SK-N-SH (cell line): ENCODE data around the gene BMP2. TPM values are rescaled to one million over a fixed set of nuclear protein-coding genes. Genes with fewer than 3 reads are reported as not detected.

Experiments used
- CTCF ChIA-PET: fragments of 300-600, 350-600 bp; formaldehyde crosslinking; extraction: SDS; loops from one replicate; lab custom pipeline; 2021; lab: Yijun Ruan, JAX
- POLR2A ChIA-PET: fragments of 350-600 bp; sonication (Branson Sonifier 250); formaldehyde crosslinking; extraction: SDS; loops from one replicate; lab custom pipeline; 2020; ENCODE audit warnings: antibody characterized with exemption, inconsistent platforms; lab: Yijun Ruan, JAX
- DNase-seq: peaks from one replicate; pipeline ENCODE4 v3.0.0; 2012
- H2AFZ ChIP-seq: fragments of 200-600 bp; sonication (generic); 2 replicates; pipeline ENCODE4 v1.8.1; 2016; ENCODE audit warnings: antibody characterized with exemption, mild to moderate bottlenecking, low read depth
- H3F3A ChIP-seq: fragments of 200-600 bp; sonication (generic); replicated peaks from 2 replicates; pipeline ENCODE3; 2016; ENCODE audit warnings: antibody characterized with exemption, mild to moderate bottlenecking; ENCODE audit not compliant: insufficient read depth
- H3K27ac ChIP-seq, 2 experiments: fragments of 200-500 bp in 1 of 2; fragments of 200-600 bp in 1 of 2; sonication (Bioruptor generic) in 1 of 2; sonication (generic), shearing (Covaris generic) in 1 of 2; 2 replicates each; pipeline versions ENCODE4 v1.5.1 to v1.6.1; 2014 to 2016; ENCODE audit warnings: low read depth in 2 of 2, inconsistent platforms in 1 of 2, low read length in 1 of 2, mild to moderate bottlenecking in 1 of 2, mixed read lengths in 1 of 2
- H3K27me3 ChIP-seq: fragments of 200-600 bp; sonication (generic), shearing (Covaris generic); 2 replicates; pipeline ENCODE4 v1.6.1; 2016; ENCODE audit warnings: mixed run types; ENCODE audit not compliant: insufficient read depth
- H3K36me3 ChIP-seq, 2 experiments: fragments of 200-500 bp in 1 of 2; fragments of 200-600 bp in 1 of 2; sonication (Bioruptor generic) in 1 of 2; sonication (generic) in 1 of 2; replicated peaks in 1 of 2; 2 replicates each; pipeline versions ENCODE3 to v1.5.1; 2014 to 2016; ENCODE audit warnings: low read length in 1 of 2, mild to moderate bottlenecking in 1 of 2; ENCODE audit not compliant: insufficient read depth in 2 of 2, control insufficient read depth in 1 of 2
- H3K4me1 ChIP-seq, 2 experiments: fragments of 200-500 bp in 1 of 2; fragments of 200-600 bp in 1 of 2; sonication (Bioruptor generic) in 1 of 2; sonication (generic), shearing (Covaris generic) in 1 of 2; 2 replicates each; pipeline versions ENCODE4 v1.5.1 to v1.6.1; 2014 to 2016; ENCODE audit warnings: low read depth in 1 of 2, low read length in 1 of 2, mixed run types in 1 of 2; ENCODE audit not compliant: insufficient read depth in 2 of 2, control insufficient read depth in 1 of 2
- H3K4me2 ChIP-seq: fragments of 200-600 bp; sonication (generic), shearing (Covaris generic); 2 replicates; pipeline ENCODE4 v1.6.1; 2017; ENCODE audit warnings: mixed run types
- H3K4me3 ChIP-seq, 2 experiments: fragments of 200-500 bp in 1 of 2; fragments of 200-600 bp in 1 of 2; sonication (Bioruptor generic) in 1 of 2; sonication (generic), shearing (Covaris generic) in 1 of 2; 2 replicates each; pipeline versions ENCODE4 v1.5.1 to v1.8.1; 2014 to 2016; ENCODE audit warnings: low read depth in 2 of 2, inconsistent platforms in 1 of 2, low read length in 1 of 2, mild to moderate bottlenecking in 1 of 2, mixed read lengths in 1 of 2, moderate library complexity in 1 of 2
- H3K79me2 ChIP-seq: fragments of 200-600 bp; sonication (generic); 2 replicates; pipeline ENCODE4 v1.8.1; 2017; ENCODE audit warnings: mild to moderate bottlenecking; ENCODE audit not compliant: insufficient read depth
- H3K9ac ChIP-seq: fragments of 200-600 bp; sonication (generic); 2 replicates; pipeline ENCODE4 v1.6.1; 2017; ENCODE audit warnings: mixed run types
- H3K9me2 ChIP-seq: fragments of 200-600 bp; sonication (generic); 2 replicates; pipeline ENCODE4 v1.6.1; 2017; ENCODE audit warnings: mixed run types
- H3K9me3 ChIP-seq: fragments of 200-600 bp; sonication (generic); 2 replicates; pipeline ENCODE4 v1.6.1; 2017; ENCODE audit warnings: mixed run types, mild to moderate bottlenecking, moderate library complexity
- H4K20me1 ChIP-seq: fragments of 200-600 bp; sonication (generic); 2 replicates; pipeline ENCODE4 v1.6.1; 2017; ENCODE audit warnings: mild to moderate bottlenecking, mixed run types; ENCODE audit not compliant: insufficient read depth
- CHD2 ChIP-seq: fragments of 150-350 bp; IDR thresholded peaks from 2 replicates; pipeline ENCODE4 v1.6.1; 2018; ENCODE audit warnings: low read length; ENCODE audit not compliant: partially characterized antibody
- FOXJ3 ChIP-seq: sonication (generic); formaldehyde crosslinking; IDR thresholded peaks from 2 replicates; pipeline ENCODE4 v1.5.1; 2020; ENCODE audit warnings: mild to moderate bottlenecking, missing genetic modification reagents
- FOXM1 ChIP-seq: IDR thresholded peaks from 2 replicates; pipeline ENCODE4 v1.4.0; 2012; ENCODE audit warnings: low read depth, mild to moderate bottlenecking
- MAX ChIP-seq: IDR thresholded peaks from 2 replicates; pipeline ENCODE4 v1.4.0; 2012; ENCODE audit warnings: low read depth
- MXI1 ChIP-seq: IDR thresholded peaks from 2 replicates; pipeline ENCODE4 v1.6.1; 2012; ENCODE audit warnings: mild to moderate bottlenecking, low read depth, low read length, improper control_type of control experiment
- NRF1 ChIP-seq: IDR thresholded peaks from 2 replicates; pipeline ENCODE4 v1.6.1; 2012; ENCODE audit warnings: low read depth, mild to moderate bottlenecking, low read length
- RAD21 ChIP-seq: IDR thresholded peaks from 2 replicates; pipeline ENCODE4 v1.6.1; 2012; ENCODE audit warnings: mild to moderate bottlenecking, low read length
- RXRA ChIP-seq: IDR thresholded peaks from 2 replicates; pipeline ENCODE4 v1.4.0; 2012; ENCODE audit warnings: low read depth, mild to moderate bottlenecking, borderline replicate concordance
- WGBS: methylation state at CpG from one replicate; pipeline ENCODE4 v1.1.6; 2017; ENCODE audit warnings: low lambda C conversion rate; 5-methylcytosine and 5-hydroxymethylcytosine counted together
- polyA plus RNA-seq, 3 experiments: library from polyadenylated mRNA; depleted of rRNA; stranded (reverse); fragments of >200 nt; gene quantifications; 2 replicates each; pipeline ENCODE4 v1.2.3, GENCODE V29; 2012
- TF ChIP-seq, protein P1 (sequence below): fragments of 150-350 bp; IDR thresholded peaks from 2 replicates; pipeline ENCODE4 v1.6.1; 2016; ENCODE audit warnings: mild to moderate bottlenecking, low read depth, low read length
- TF ChIP-seq, protein P2 (sequence below): IDR thresholded peaks from 2 replicates; pipeline ENCODE4 v1.4.0; 2012; ENCODE audit warnings: low read depth, borderline replicate concordance
- TF ChIP-seq, protein P3 (sequence below): IDR thresholded peaks from 2 replicates; pipeline ENCODE4; 2012

Gene BMP2
- polyA plus RNA-seq, 1 of the 3 experiments (the other 2 are of a cell fraction) = 0.25 TPM

GRCh38 chr20:6766433-6766832, 1.1 kb upstream of the BMP2 start (continued):
- TF ChIP-seq FOXM1 = no peak
- no peak for TF ChIP-seq MAX
- TF ChIP-seq FOXJ3 = no peak
- no peak for TF ChIP-seq RXRA
- TF ChIP-seq, protein P1, sequence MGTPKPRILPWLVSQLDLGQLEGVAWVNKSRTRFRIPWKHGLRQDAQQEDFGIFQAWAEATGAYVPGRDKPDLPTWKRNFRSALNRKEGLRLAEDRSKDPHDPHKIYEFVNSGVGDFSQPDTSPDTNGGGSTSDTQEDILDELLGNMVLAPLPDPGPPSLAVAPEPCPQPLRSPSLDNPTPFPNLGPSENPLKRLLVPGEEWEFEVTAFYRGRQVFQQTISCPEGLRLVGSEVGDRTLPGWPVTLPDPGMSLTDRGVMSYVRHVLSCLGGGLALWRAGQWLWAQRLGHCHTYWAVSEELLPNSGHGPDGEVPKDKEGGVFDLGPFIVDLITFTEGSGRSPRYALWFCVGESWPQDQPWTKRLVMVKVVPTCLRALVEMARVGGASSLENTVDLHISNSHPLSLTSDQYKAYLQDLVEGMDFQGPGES = no peak
- TF ChIP-seq NRF1 = no peak
- no peak for TF ChIP-seq RAD21
- TF ChIP-seq MXI1 = no peak
- TF ChIP-seq, protein P2, sequence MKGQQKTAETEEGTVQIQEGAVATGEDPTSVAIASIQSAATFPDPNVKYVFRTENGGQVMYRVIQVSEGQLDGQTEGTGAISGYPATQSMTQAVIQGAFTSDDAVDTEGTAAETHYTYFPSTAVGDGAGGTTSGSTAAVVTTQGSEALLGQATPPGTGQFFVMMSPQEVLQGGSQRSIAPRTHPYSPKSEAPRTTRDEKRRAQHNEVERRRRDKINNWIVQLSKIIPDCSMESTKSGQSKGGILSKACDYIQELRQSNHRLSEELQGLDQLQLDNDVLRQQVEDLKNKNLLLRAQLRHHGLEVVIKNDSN = no peak

DNA sequence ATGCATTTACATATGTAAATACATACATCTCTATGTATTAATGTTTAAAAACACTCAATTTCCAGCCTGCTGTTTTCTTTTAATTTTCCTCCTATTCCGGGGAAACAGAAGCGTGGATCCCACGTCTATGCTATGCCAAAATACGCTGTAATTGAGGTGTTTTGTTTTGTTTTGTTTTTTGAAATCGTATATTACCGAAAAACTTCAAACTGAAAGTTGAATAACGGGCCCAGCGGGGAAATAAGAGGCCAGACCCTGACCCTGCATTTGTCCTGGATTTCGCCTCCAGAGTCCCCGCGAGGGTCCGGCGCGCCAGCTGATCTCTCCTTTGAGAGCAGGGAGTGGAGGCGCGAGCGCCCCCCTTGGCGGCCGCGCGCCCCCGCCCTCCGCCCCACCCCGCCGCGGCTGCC, 355 bp upstream of the BMP2 start:
- Histone ChIP-seq H3K4me3 (peak overlapping the region; percentile 52 to 60), H2AFZ (no peak overlapping the region; the same call in 1 of the 2 replicates), H3K27ac (no peak overlapping the region), H3K27me3 (peaks cover 16% of the 10 kb centered on the region; the same call in 1 of the 2 replicates), H3K79me2 (no peaks in the 10 kb centered on the region), H3K9me2 (no peaks in the 10 kb centered on the region), H3K4me2 (peak overlapping the region; percentile 65), H3K9me3 (no peaks in the 10 kb centered on the region), H3F3A (peaks cover 10% of the 10 kb centered on the region), H3K9ac (no peak overlapping the region), H3K36me3 (no peaks in the 10 kb centered on the region), H3K4me1 (no peaks in the 10 kb centered on the region; a peak in 1 of 4 replicates), H4K20me1 (no peaks in the 10 kb centered on the region)
- TF ChIP-seq CHD2 = no peak
- TF ChIP-seq, protein P3, sequence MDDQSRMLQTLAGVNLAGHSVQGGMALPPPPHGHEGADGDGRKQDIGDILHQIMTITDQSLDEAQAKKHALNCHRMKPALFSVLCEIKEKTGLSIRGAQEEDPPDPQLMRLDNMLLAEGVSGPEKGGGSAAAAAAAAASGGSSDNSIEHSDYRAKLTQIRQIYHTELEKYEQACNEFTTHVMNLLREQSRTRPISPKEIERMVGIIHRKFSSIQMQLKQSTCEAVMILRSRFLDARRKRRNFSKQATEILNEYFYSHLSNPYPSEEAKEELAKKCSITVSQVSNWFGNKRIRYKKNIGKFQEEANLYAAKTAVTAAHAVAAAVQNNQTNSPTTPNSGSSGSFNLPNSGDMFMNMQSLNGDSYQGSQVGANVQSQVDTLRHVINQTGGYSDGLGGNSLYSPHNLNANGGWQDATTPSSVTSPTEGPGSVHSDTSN = no peak
- CTCF ChIA-PET = interaction anchor here (1.0 to 3.0 kb wide), 5 partner anchors 10 to 519 kb away, joined by 3 to 17 read pairs (median 6); no protein-coding TSS in a partner anchor
- 5% methylated on average over 17 of the region's 26 CpGs for WGBS
- POLR2A ChIA-PET = no interaction called here
- DNase-seq = no peak
